ENCODE data around the gene SPTBN1.

- TF ChIP-seq CREB1 (CRISPR knock-in tag; IDR thresholded peaks at IDR 0.05; ENCODE audit: low read depth) (no peak), CTCF (conservative IDR thresholded peaks at IDR 0.05; ENCODE audit: low read depth in 2 of 2) (no peak), REST (IDR thresholded peaks at IDR 0.05; ENCODE audit: unreplicated experiment) (no peak), EZH2phosphoT487 (IDR thresholded peaks at IDR 0.05; ENCODE audit: unreplicated experiment) (no peak), EZH2 (IDR thresholded peaks at IDR 0.05; ENCODE audit: low read depth, unreplicated experiment) (no peak), POLR2AphosphoS5 (IDR thresholded peaks at IDR 0.05; ENCODE audit: low read depth) (no peak)
Measured at GRCh38 chr2:54572636-54573536, 116.8 kb downstream of the SPTBN1 start.

All from GM23338 (cell line).